ENCODE data around the gene LHFPL3.

LHFPL3 gene

DNA sequence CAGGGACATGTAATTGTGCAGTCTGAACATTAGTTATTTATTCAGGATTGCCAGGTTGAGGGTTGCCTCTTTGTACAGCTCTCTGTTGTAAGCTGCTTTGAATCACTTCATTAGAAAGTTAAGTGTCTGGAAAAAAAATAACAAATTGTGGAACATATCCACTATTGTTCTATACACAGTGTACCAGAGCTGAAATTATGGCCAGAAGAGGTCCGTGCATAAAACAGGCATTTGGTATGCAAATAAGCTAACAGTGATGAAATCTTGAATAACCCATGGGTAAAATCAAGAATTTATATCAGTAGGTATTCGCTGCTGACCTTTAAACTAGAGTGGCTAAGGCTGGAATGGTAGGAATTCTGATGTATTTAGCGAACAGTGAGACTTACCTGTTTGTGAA, 152.1 kb downstream of the LHFPL3 start:
- no peak overlapping the region for H3K4me2 ChIP-seq (ENCODE audit: low read length)
- H3K36me3 ChIP-seq (ENCODE audit: control insufficient read depth, low read length) = no peaks in the 10 kb centered on the region
- no peak for TF ChIP-seq EZH2phosphoT487 (IDR thresholded peaks at IDR 0.05; ENCODE audit: borderline replicate concordance, low read length)
- TF ChIP-seq, protein P1, sequence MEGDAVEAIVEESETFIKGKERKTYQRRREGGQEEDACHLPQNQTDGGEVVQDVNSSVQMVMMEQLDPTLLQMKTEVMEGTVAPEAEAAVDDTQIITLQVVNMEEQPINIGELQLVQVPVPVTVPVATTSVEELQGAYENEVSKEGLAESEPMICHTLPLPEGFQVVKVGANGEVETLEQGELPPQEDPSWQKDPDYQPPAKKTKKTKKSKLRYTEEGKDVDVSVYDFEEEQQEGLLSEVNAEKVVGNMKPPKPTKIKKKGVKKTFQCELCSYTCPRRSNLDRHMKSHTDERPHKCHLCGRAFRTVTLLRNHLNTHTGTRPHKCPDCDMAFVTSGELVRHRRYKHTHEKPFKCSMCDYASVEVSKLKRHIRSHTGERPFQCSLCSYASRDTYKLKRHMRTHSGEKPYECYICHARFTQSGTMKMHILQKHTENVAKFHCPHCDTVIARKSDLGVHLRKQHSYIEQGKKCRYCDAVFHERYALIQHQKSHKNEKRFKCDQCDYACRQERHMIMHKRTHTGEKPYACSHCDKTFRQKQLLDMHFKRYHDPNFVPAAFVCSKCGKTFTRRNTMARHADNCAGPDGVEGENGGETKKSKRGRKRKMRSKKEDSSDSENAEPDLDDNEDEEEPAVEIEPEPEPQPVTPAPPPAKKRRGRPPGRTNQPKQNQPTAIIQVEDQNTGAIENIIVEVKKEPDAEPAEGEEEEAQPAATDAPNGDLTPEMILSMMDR (IDR thresholded peaks at IDR 0.05; ENCODE audit: low read depth, low read length, poor library complexity, severe bottlenecking) = no peak
- H3K9me3 ChIP-seq (ENCODE audit: control insufficient read depth, insufficient read depth, low read length) = no peaks in the 10 kb centered on the region
- no peak overlapping the region for H3K4me3 ChIP-seq (ENCODE audit: low read length)
- no peaks in the 10 kb centered on the region for H3K27me3 ChIP-seq (ENCODE audit: control insufficient read depth, low read length)
- H3K9me2 ChIP-seq (replicated peaks; ENCODE audit: control insufficient read depth, low read length) = no peaks in the 10 kb centered on the region
- H3K27ac ChIP-seq (ENCODE audit: low read depth, low read length) = no peak overlapping the region
- H3K4me1 ChIP-seq (ENCODE audit: control insufficient read depth, low read length) = no peaks in the 10 kb centered on the region
- H4K20me1 ChIP-seq (ENCODE audit: control insufficient read depth, insufficient read depth, low read depth, low read length) = no peaks in the 10 kb centered on the region
- H3K79me2 ChIP-seq (ENCODE audit: control insufficient read depth, low read length) = no peaks in the 10 kb centered on the region
- no peaks in the 10 kb centered on the region for H3F3A ChIP-seq (ENCODE audit: control insufficient read depth, insufficient read depth)

GRCh38 chr7:104482362-104483037, 154.1 kb downstream of the LHFPL3 start:
- H3K9me3 ChIP-seq (ENCODE audit: control insufficient read depth, insufficient read depth, low read length) = no peaks in the 10 kb centered on the region
- no peak overlapping the region for H3K27ac ChIP-seq (ENCODE audit: low read depth, low read length)
- no peaks in the 10 kb centered on the region for H3K27me3 ChIP-seq (ENCODE audit: control insufficient read depth, low read length)
- no peak overlapping the region for H3K4me3 ChIP-seq (ENCODE audit: low read length)
- H3F3A ChIP-seq (ENCODE audit: control insufficient read depth, insufficient read depth) = no peaks in the 10 kb centered on the region
- no peaks in the 10 kb centered on the region for H3K4me1 ChIP-seq (ENCODE audit: control insufficient read depth, low read length)
- TF ChIP-seq EZH2phosphoT487 (IDR thresholded peaks at IDR 0.05; ENCODE audit: borderline replicate concordance, low read length) = no peak
- TF ChIP-seq, protein P1 (IDR thresholded peaks at IDR 0.05; ENCODE audit: low read depth, low read length, poor library complexity, severe bottlenecking) = no peak
- H3K36me3 ChIP-seq (ENCODE audit: control insufficient read depth, low read length) = no peaks in the 10 kb centered on the region
- no peaks in the 10 kb centered on the region for H3K79me2 ChIP-seq (ENCODE audit: control insufficient read depth, low read length)
- H3K4me2 ChIP-seq (ENCODE audit: low read length) = no peak overlapping the region
- no peaks in the 10 kb centered on the region for H3K9me2 ChIP-seq (replicated peaks; ENCODE audit: control insufficient read depth, low read length)
- H4K20me1 ChIP-seq (ENCODE audit: control insufficient read depth, insufficient read depth, low read depth, low read length) = no peaks in the 10 kb centered on the region

DNA sequence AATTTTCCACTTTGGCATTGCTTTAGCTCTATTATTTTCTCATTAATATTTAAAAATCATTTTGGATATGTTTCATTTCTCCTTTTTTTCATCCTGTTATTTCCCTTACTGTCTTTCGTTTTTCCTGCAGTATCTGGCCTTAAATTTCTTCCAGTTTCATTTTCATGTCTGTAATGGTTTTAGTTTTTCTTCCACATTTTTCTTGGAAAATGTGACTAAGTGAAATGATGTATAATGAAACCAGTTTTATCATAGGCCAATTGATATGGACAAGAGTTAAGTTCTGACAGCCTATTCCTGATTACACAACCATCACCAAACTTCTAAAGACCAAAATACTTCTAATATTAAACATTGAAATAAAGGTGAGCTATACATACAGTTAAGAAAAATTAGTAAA, 158.5 kb downstream of the LHFPL3 start:
- TF ChIP-seq, protein P1 (IDR thresholded peaks at IDR 0.05; ENCODE audit: low read depth, low read length, poor library complexity, severe bottlenecking) = no peak
- no peak for TF ChIP-seq EZH2phosphoT487 (IDR thresholded peaks at IDR 0.05; ENCODE audit: borderline replicate concordance, low read length)
- no peaks in the 10 kb centered on the region for H3K36me3 ChIP-seq (ENCODE audit: control insufficient read depth, low read length)
- no peaks in the 10 kb centered on the region for H3K9me2 ChIP-seq (replicated peaks; ENCODE audit: control insufficient read depth, low read length)
- H3F3A ChIP-seq (ENCODE audit: control insufficient read depth, insufficient read depth) = no peaks in the 10 kb centered on the region
- no peak overlapping the region for H3K4me3 ChIP-seq (ENCODE audit: low read length)
- H3K79me2 ChIP-seq (ENCODE audit: control insufficient read depth, low read length) = no peaks in the 10 kb centered on the region
- H3K4me1 ChIP-seq (ENCODE audit: control insufficient read depth, low read length) = no peaks in the 10 kb centered on the region
- H4K20me1 ChIP-seq (ENCODE audit: control insufficient read depth, insufficient read depth, low read depth, low read length) = no peaks in the 10 kb centered on the region
- no peak overlapping the region for H3K4me2 ChIP-seq (ENCODE audit: low read length)
- no peaks in the 10 kb centered on the region for H3K27me3 ChIP-seq (ENCODE audit: control insufficient read depth, low read length)
- no peaks in the 10 kb centered on the region for H3K9me3 ChIP-seq (ENCODE audit: control insufficient read depth, insufficient read depth, low read length)
- no peak overlapping the region for H3K27ac ChIP-seq (ENCODE audit: low read depth, low read length)
